Dendritic cell treated with granulocyte-macrophage colony-stimulating factor and Interleukin-4, amounts not matched to agents 40 ng/mL and 50 ng/mL, for 4 days (primary cell): ENCODE data around the gene STAC.
"Not testable (repeated sequence)": the region's sequence is repeated elsewhere in the genome, so short reads cannot be mapped to it uniquely, and the experiment has no call there.

Experiments used
- H3K27ac Mint-ChIP-seq: one replicate; pipeline ENCODE4 v1.8.0; 2022; ENCODE audit warnings: mild to moderate bottlenecking, mixed read lengths
- H3K27me3 Mint-ChIP-seq: one replicate; pipeline ENCODE4 v1.8.0; 2022; ENCODE audit warnings: mild to moderate bottlenecking, mixed read lengths
- H3K36me3 Mint-ChIP-seq: one replicate; pipeline ENCODE4 v1.8.0; 2022; ENCODE audit warnings: low read depth, mixed read lengths
- H3K4me1 Mint-ChIP-seq: one replicate; pipeline ENCODE4 v1.8.0; 2022; ENCODE audit warnings: low read depth, mixed read lengths
- H3K4me3 Mint-ChIP-seq: one replicate; pipeline ENCODE4 v1.8.0; 2022; ENCODE audit warnings: mild to moderate bottlenecking, moderate library complexity, mixed read lengths
- H3K9me3 Mint-ChIP-seq: one replicate; pipeline ENCODE4 v1.8.0; 2022; ENCODE audit warnings: mixed read lengths
- intact Hi-C: fragments of 100-400 bp; cut with micrococcal nuclease; formaldehyde crosslinking; loops from one replicate; pipeline ENCODE4 v1.15.0; 2022

STAC gene

DNA sequence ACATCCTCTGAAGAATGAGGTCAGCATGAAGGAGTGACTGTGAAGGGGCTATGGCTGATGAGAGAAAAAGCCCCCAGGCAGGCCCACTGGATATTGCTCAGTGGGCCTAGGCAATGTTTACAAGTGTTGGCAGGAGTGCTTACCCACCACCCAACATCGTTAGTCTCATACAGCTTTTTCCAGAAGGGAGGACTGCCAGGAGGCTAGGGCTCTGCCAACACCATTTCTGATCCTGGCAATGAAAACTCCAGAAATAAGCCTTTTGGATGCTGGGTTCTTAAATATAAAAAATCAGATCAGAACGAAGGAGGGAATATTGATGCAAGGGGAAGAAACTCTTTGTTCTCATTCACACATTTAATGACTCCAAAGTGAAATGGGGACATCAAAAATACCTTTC is 194.9 kb downstream of the STAC start:
- H3K4me3 Mint-ChIP-seq = no peak overlapping the region
- H3K9me3 Mint-ChIP-seq = peaks cover 40% of the 10 kb centered on the region
- H3K4me1 Mint-ChIP-seq = peaks cover 5% of the 10 kb centered on the region
- H3K36me3 Mint-ChIP-seq = no peaks in the 10 kb centered on the region
- no peaks in the 10 kb centered on the region for H3K27me3 Mint-ChIP-seq
- no peak overlapping the region for H3K27ac Mint-ChIP-seq
- intact Hi-C loops = no loop called here

DNA sequence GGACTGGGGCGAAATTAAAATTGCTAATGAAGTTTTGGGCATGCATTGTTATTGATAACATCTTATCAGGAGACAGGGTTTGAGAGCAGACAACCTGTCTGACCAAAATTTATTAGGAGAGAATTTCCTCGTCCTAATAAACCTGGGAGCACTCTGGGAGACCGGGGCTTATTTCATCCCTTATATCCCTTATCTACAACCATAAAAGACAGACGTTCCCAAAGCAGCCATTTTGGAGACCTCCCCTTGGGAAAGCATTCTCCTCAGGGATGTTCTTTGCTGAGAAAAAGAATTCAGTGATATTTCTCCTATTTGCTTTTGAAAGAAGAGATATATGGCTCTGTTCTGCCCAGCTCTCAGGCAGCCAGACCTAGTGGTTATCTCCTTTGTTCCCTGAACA is 198.1 kb downstream of the STAC start:
- H3K36me3 Mint-ChIP-seq, H3K4me3 Mint-ChIP-seq, intact Hi-C loops, H3K27ac Mint-ChIP-seq, H3K4me1 Mint-ChIP-seq, H3K27me3 Mint-ChIP-seq: not testable (repeated sequence)
- peaks cover 55% of the 10 kb centered on the region for H3K9me3 Mint-ChIP-seq

DNA sequence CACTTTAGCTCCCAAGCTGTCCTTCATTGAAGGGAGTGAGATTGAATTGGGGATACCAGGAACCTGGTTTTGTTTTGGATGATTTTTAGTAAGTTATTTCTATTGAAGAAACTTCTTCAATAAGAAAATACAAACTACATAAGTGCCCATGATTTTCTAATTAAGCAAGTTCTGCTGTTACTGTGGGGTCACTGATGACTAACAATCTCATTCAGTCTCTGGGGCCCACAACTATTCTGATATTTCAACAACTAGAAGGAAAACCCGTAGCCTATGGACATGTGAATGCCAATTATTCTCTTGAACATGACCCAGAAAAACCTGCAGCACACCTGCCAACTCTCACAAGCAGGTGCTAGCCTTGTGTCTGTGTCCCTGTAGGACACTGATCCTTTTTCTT is 199.4 kb downstream of the STAC start:
- Mint-ChIP-seq H3K36me3 (no peaks in the 10 kb centered on the region), H3K9me3 (peaks cover 61% of the 10 kb centered on the region), H3K4me3 (no peak overlapping the region), H3K27ac (no peak overlapping the region), H3K4me1 (no peaks in the 10 kb centered on the region), H3K27me3 (no peaks in the 10 kb centered on the region)
- intact Hi-C loops = no loop called here

- intact Hi-C loops = no loop called here
- Mint-ChIP-seq H3K4me3 (no peak overlapping the region), H3K27ac (no peak overlapping the region), H3K27me3 (no peaks in the 10 kb centered on the region), H3K36me3 (no peaks in the 10 kb centered on the region), H3K4me1 (no peaks in the 10 kb centered on the region), H3K9me3 (peaks cover 60% of the 10 kb centered on the region)
These were observed 200.4 kb downstream of the STAC start for GRCh38 chr3:36580716-36581115.

- Mint-ChIP-seq H3K27ac (no peak overlapping the region), H3K4me1 (no peaks in the 10 kb centered on the region), H3K27me3 (peaks cover 2% of the 10 kb centered on the region), H3K4me3 (no peak overlapping the region), H3K36me3 (no peaks in the 10 kb centered on the region), H3K9me3 (peaks cover 23% of the 10 kb centered on the region)
- intact Hi-C loops = no loop called here
These were observed 211.7 kb downstream of the STAC start for GRCh38 chr3:36591959-36592358.

DNA sequence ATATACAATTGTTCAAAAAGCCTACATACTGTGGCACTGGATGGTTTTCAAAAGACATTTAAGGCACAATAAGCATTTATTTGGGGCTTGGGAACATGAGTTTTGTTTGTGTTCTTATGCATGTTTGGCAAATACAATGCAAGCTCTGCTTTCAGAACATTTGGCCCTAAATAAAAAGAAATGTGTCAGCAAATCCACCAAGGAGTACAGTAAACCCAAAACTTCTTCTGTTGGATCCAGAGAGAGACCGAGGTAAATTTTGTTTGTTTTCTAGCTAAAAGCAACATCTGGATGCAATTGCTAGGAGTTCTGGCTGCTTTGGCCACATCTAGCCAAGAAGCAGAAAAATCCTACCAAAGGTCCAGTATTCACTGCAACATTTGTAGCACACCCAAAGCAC is 215.2 kb downstream of the STAC start:
- Mint-ChIP-seq H3K36me3 (no peaks in the 10 kb centered on the region), H3K27me3 (no peaks in the 10 kb centered on the region), H3K9me3 (peaks cover 20% of the 10 kb centered on the region), H3K27ac (no peak overlapping the region), H3K4me3 (no peak overlapping the region), H3K4me1 (no peaks in the 10 kb centered on the region)
- intact Hi-C loops = no loop called here

GRCh38 chr3:36596419-36596818 is 216.1 kb downstream of the STAC start:
- H3K27me3 Mint-ChIP-seq = no peaks in the 10 kb centered on the region
- intact Hi-C loops = no loop called here
- no peak overlapping the region for H3K27ac Mint-ChIP-seq
- no peak overlapping the region for H3K4me3 Mint-ChIP-seq
- no peaks in the 10 kb centered on the region for H3K4me1 Mint-ChIP-seq
- H3K9me3 Mint-ChIP-seq = peaks cover 20% of the 10 kb centered on the region
- no peaks in the 10 kb centered on the region for H3K36me3 Mint-ChIP-seq

DNA sequence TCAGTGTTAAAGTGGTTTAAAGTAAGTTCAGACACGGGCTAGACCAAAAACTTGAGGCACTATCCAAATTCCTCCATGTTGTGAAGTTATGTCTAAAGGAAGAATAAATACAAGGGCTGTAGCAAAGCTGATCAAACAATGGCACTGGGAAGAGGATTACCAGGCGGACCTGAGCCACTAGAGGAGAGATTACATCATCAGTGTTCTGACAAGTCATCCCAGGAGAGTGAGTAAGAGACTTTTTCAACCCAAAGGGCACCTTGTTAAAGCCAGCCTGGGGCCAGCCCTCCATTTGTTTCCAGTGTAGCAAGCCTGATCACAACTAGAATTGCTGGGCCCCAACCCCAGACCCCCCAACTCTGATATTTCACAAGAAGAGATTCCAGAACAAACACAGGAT is 217.1 kb downstream of the STAC start:
- Mint-ChIP-seq H3K27ac (no peak overlapping the region), H3K4me3 (no peak overlapping the region), H3K36me3 (no peaks in the 10 kb centered on the region), H3K27me3 (no peaks in the 10 kb centered on the region), H3K9me3 (peaks cover 14% of the 10 kb centered on the region), H3K4me1 (no peaks in the 10 kb centered on the region)
- intact Hi-C loops = no loop called here
